HG02852 (cell line): ENCODE results near the gene MYO5B.
"Not testable (repeated sequence)": the region's sequence is repeated elsewhere in the genome, so short reads cannot be mapped to it uniquely, and the experiment has no call there.

Source experiments
- ATAC-seq: cut with Tn5 transposase; IDR thresholded peaks from one replicate; pipeline ENCODE4 v1.9.1; 2021; ENCODE audit warnings: mild to moderate bottlenecking, moderate library complexity; ENCODE audit not compliant: unreplicated experiment

The MYO5B gene

GRCh38 chr18:49843778-49844625 is 350.9 kb downstream of the MYO5B start:
- no peak for ATAC-seq

- no peak for ATAC-seq
These were observed 351.8 kb downstream of the MYO5B start for GRCh38 chr18:49843131-49843530.

- ATAC-seq: no peak
These were observed 352.3 kb downstream of the MYO5B start for GRCh38 chr18:49842656-49843055.

GRCh38 chr18:49841236-49842217 is 353.4 kb downstream of the MYO5B start:
- no peak for ATAC-seq

- no peak for ATAC-seq
These were observed 355.9 kb downstream of the MYO5B start for GRCh38 chr18:49839012-49839411.

GRCh38 chr18:49838381-49838780 is 356.6 kb downstream of the MYO5B start:
- no peak for ATAC-seq

GRCh38 chr18:49837889-49838288 is 357.1 kb downstream of the MYO5B start:
- no peak for ATAC-seq

- ATAC-seq: not testable (repeated sequence)
These were observed 357.6 kb downstream of the MYO5B start for GRCh38 chr18:49837316-49837835.

- ATAC-seq: no peak
These were observed 359.5 kb downstream of the MYO5B start for GRCh38 chr18:49835405-49835804.

- ATAC-seq: no peak
These were observed 360.7 kb downstream of the MYO5B start for GRCh38 chr18:49834258-49834657.

GRCh38 chr18:49833814-49834213 is 361.1 kb downstream of the MYO5B start:
- ATAC-seq: no peak

GRCh38 chr18:49832221-49832647 is 362.7 kb downstream of the MYO5B start:
- ATAC-seq: no peak

GRCh38 chr18:49827996-49828395 is 367.0 kb downstream of the MYO5B start:
- ATAC-seq: no peak

GRCh38 chr18:49819823-49820671 is 374.9 kb downstream of the MYO5B start:
- ATAC-seq: peak; percentile 59

GRCh38 chr18:49819071-49819662 is 375.8 kb downstream of the MYO5B start:
- no peak for ATAC-seq

- ATAC-seq: no peak
These were observed 377.0 kb downstream of the MYO5B start for GRCh38 chr18:49817947-49818346.

GRCh38 chr18:49815927-49816326 is 379.0 kb downstream of the MYO5B start:
- ATAC-seq: no peak

- peak; percentile 28 for ATAC-seq
These were observed 380.8 kb downstream of the MYO5B start for GRCh38 chr18:49814147-49814499.

GRCh38 chr18:49813319-49814146 is 381.4 kb downstream of the MYO5B start, which contains the start of gene ACAA2:
ACAA2 (minus strand) TSS chr18:49813533; CDS start chr18:49813484, 49 bp downstream.
- ATAC-seq: peak; percentile 81
